DND-41 (cell line): ENCODE measurements around the gene ZFP36L2.
A peak's percentile ranks its signal among the peaks of the same experiment; 100 is the strongest.

Experiments used
- ATAC-seq: fragments of 200-7000 bp; cut with Tn5 transposase; 3 replicates; pipeline ENCODE4 v1.9.1; 2021; ENCODE audit warnings: low read depth; ENCODE audit not compliant: insufficient read depth
- DNase-seq: peaks from one replicate; pipeline ENCODE4 v3.0.0-alpha.2; 2020
- H2AFZ ChIP-seq: 2 replicates; pipeline ENCODE4 v1.6.0; 2012; ENCODE audit warnings: low read depth, low read length
- H3K27ac ChIP-seq: 2 replicates; pipeline ENCODE4 v1.5.1; 2012; ENCODE audit warnings: low read length, inconsistent platforms
- H3K27me3 ChIP-seq: fragments of 200-600 bp; sonication (generic); 2 replicates; pipeline ENCODE4 v1.6.0; 2012; ENCODE audit warnings: low read length, mild to moderate bottlenecking, inconsistent platforms; ENCODE audit not compliant: insufficient read depth, poor library complexity
- H3K36me3 ChIP-seq: 2 replicates; pipeline ENCODE4 v1.5.1; 2012; ENCODE audit warnings: low read length, inconsistent platforms; ENCODE audit not compliant: insufficient read depth
- H3K4me1 ChIP-seq: 2 replicates; pipeline ENCODE4 v1.5.1; 2012; ENCODE audit warnings: mild to moderate bottlenecking, low read length; ENCODE audit not compliant: insufficient read depth
- H3K4me2 ChIP-seq: 2 replicates; pipeline ENCODE4 v1.6.0; 2012; ENCODE audit warnings: mild to moderate bottlenecking, moderate library complexity, low read length, inconsistent platforms; ENCODE audit not compliant: insufficient read depth
- H3K4me3 ChIP-seq, 2 experiments: fragments of 200-600 bp in 1 of 2; shearing (Covaris generic) in 1 of 2; 2 replicates each; pipeline ENCODE4 v1.5.1; 2012 to 2016; ENCODE audit warnings: inconsistent platforms in 2 of 2, low read length in 2 of 2, mild to moderate bottlenecking in 2 of 2, low read depth in 1 of 2, moderate library complexity in 1 of 2
- H3K79me2 ChIP-seq: 2 replicates; pipeline ENCODE4 v1.6.0; 2012; ENCODE audit warnings: low read length, inconsistent platforms; ENCODE audit not compliant: insufficient read depth
- H3K9ac ChIP-seq: 2 replicates; pipeline ENCODE4 v1.6.0; 2012; ENCODE audit warnings: low read depth, mild to moderate bottlenecking, inconsistent platforms, low read length, moderate library complexity
- H3K9me3 ChIP-seq: 2 replicates; pipeline ENCODE4 v1.5.1; 2012; ENCODE audit warnings: low read length, moderate library complexity, mild to moderate bottlenecking, inconsistent platforms; ENCODE audit not compliant: insufficient read depth, severe bottlenecking
- H4K20me1 ChIP-seq: 2 replicates; pipeline ENCODE4 v1.6.0; 2012; ENCODE audit warnings: low read length; ENCODE audit not compliant: insufficient read depth
- EZH2 ChIP-seq: IDR thresholded peaks from 3 replicates; pipeline ENCODE4 v1.6.1; 2012; ENCODE audit warnings: borderline replicate concordance, low read depth, mild to moderate bottlenecking, moderate library complexity, low read length, inconsistent platforms; ENCODE audit not compliant: severe bottlenecking
- TF ChIP-seq, protein P1 (sequence below): IDR thresholded peaks from 2 replicates; pipeline ENCODE4 v1.5.1; 2012; ENCODE audit warnings: borderline replicate concordance, low read length, moderate library complexity, mild to moderate bottlenecking; ENCODE audit not compliant: poor library complexity, severe bottlenecking; ENCODE audit errors: extremely low read depth

ZFP36L2 gene

DNA sequence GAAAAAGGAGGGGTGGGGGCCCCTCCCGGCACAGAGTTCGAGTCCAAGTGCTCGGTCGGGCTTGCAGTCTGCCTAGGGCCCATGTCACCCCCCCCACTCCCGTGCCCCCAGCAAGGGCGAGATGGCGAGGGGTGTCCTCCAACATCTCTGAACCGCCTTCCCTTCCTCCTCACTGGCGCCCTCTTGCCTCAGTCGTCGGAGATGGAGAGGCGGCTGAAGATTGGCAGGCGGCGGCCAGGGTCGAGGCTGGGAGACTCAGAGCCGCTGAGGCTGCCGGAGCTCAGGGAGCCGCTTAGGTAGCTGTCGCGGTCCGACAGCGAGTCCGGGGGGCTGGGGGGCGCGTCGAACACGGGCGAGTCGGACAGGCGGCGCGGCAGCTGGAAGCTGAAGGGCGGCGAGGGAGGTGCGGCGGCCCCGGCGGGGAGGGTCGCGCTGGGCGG is 2.3 kb downstream of the ZFP36L2 start:
- peaks cover 46% of the 10 kb centered on the region for H4K20me1 ChIP-seq
- peak overlapping the region; percentile 99 for H3K27ac ChIP-seq
- peaks cover 49% of the 10 kb centered on the region for H3K4me1 ChIP-seq
- H3K4me3 ChIP-seq: peak overlapping the region; percentile 79 to 83
- no peak overlapping the region for H2AFZ ChIP-seq
- peak overlapping the region; percentile 96 for H3K9ac ChIP-seq
- TF ChIP-seq EZH2: no peak
- TF ChIP-seq, protein P1, sequence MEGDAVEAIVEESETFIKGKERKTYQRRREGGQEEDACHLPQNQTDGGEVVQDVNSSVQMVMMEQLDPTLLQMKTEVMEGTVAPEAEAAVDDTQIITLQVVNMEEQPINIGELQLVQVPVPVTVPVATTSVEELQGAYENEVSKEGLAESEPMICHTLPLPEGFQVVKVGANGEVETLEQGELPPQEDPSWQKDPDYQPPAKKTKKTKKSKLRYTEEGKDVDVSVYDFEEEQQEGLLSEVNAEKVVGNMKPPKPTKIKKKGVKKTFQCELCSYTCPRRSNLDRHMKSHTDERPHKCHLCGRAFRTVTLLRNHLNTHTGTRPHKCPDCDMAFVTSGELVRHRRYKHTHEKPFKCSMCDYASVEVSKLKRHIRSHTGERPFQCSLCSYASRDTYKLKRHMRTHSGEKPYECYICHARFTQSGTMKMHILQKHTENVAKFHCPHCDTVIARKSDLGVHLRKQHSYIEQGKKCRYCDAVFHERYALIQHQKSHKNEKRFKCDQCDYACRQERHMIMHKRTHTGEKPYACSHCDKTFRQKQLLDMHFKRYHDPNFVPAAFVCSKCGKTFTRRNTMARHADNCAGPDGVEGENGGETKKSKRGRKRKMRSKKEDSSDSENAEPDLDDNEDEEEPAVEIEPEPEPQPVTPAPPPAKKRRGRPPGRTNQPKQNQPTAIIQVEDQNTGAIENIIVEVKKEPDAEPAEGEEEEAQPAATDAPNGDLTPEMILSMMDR: peak; percentile 65
- H3K4me2 ChIP-seq: peak overlapping the region; percentile 64
- no peak for ATAC-seq
- H3K9me3 ChIP-seq: no peaks in the 10 kb centered on the region
- peaks cover 88% of the 10 kb centered on the region for H3K79me2 ChIP-seq
- DNase-seq: peak; percentile 86
- H3K27me3 ChIP-seq: no peaks in the 10 kb centered on the region
- peaks cover 57% of the 10 kb centered on the region for H3K36me3 ChIP-seq

DNA sequence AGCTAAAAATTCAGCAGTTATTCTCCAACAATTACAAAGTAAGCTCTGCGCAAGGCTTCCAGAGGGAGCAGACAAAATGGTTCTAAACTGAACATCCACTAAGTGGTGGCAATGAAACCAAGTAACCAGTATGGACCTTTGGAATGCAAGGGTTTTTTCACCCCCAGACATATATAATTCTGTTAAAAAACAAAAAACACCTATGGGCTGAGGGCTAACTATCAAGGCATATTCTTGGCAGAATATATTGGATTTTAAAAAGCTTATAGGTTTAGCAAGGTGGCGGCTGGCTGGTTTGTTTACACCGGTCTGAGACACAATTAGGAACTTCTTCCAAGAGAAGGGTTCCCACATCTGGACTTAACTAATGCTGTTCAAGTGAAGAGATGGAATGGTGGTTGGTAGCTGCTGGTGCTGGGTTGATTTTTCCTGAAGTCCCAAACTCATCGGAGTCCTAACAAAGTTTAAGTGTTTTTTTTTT is 2.8 kb downstream of the ZFP36L2 start:
- DNase-seq: peak; percentile 30
- Histone ChIP-seq H3K4me3 (peak overlapping the region; percentile 79 to 83), H3K36me3 (peaks cover 57% of the 10 kb centered on the region), H2AFZ (no peak overlapping the region), H3K4me1 (peaks cover 49% of the 10 kb centered on the region), H3K9me3 (no peaks in the 10 kb centered on the region), H3K9ac (peak overlapping the region; percentile 96), H4K20me1 (peaks cover 46% of the 10 kb centered on the region), H3K4me2 (peak overlapping the region; percentile 64), H3K27me3 (no peaks in the 10 kb centered on the region), H3K79me2 (peaks cover 90% of the 10 kb centered on the region), H3K27ac (peak overlapping the region; percentile 99)
- TF ChIP-seq, protein P1: no peak
- no peak for ATAC-seq

DNA sequence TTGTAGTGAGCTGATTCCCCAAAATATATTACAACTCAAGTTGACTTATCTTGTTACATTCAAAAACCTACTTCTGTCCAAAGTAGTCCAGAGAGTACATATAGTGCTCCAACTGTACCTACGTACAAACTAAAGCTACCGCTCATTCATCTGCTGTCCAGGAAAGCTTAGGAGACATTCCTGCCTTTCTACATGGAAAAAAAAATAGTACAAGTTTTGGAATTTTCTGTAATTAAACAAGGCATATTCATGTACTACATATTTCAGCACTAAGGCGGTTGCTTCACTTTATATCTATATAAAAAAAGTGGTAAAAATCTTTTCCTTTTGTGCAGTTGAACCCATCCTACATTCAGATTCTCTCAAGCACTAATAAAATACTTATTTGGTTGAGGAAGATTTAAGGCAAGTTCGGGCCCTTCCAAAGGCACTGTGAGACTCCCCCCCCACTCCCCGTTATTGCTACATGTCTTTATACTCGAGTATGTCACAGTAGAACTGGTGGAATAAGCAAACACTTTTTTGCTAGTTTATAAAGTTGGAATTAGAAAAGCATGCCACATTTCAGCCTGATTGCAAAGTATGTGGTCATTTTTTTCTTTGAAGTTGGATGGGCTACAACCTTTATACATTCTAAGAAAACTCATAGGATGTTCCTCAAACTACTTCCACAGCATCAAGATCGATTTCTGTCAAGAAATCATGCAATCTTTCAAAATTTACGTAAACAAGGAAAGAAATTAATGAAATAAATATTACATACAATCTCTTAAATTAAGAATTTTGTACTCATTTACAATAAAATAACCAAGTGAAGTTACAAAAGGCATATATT is 3.7 kb downstream of the ZFP36L2 start:
- TF ChIP-seq, protein P1: no peak
- no peak for TF ChIP-seq EZH2
- Histone ChIP-seq H3K27me3 (no peaks in the 10 kb centered on the region), H3K4me2 (peak overlapping the region; percentile 64), H3K4me3 (peak overlapping the region; percentile 79 to 83), H3K36me3 (peaks cover 57% of the 10 kb centered on the region), H3K79me2 (peaks cover 85% of the 10 kb centered on the region), H3K27ac (peak overlapping the region; percentile 99), H2AFZ (no peak overlapping the region), H4K20me1 (peaks cover 46% of the 10 kb centered on the region), H3K4me1 (peaks cover 49% of the 10 kb centered on the region), H3K9me3 (no peaks in the 10 kb centered on the region), H3K9ac (peak overlapping the region; percentile 96)
- DNase-seq (peak; percentile 36), ATAC-seq (no peak)
